K562 (cell line): ENCODE results near the gene TXLNA. TPM values are rescaled to one million over a fixed set of nuclear protein-coding genes. Genes with fewer than 3 reads are reported as not detected.

Experiments used
- ARID2 ChIP-seq: fragments of 450-650 bp; IDR thresholded peaks from 2 replicates; pipeline ENCODE4 v1.6.1; 2017; ENCODE audit warnings: antibody characterized with exemption, mild to moderate bottlenecking
- CBX2 ChIP-seq: fragments of 200-600 bp; sonication (generic); IDR thresholded peaks from one replicate; pipeline ENCODE4 v1.6.1; 2012; ENCODE audit warnings: mild to moderate bottlenecking, low read length, inconsistent platforms; ENCODE audit not compliant: insufficient read depth, poor library complexity, severe bottlenecking
- HNRNPUL1 ChIP-seq: fragments of 200-400 bp; formaldehyde crosslinking; IDR thresholded peaks from 2 replicates; pipeline ENCODE4 v1.6.1; 2017; ENCODE audit warnings: low read length
- KLF10 ChIP-seq: fragments of 250-450 bp; sonication (Bioruptor Pico); IDR thresholded peaks from 2 replicates; pipeline ENCODE4 v1.6.1; 2021; ENCODE audit warnings: matching md5 sums
- RHOXF2B ChIP-seq: fragments of 250-450 bp; sonication (Bioruptor Pico); conservative IDR thresholded peaks from 2 replicates; pipeline ENCODE4 v1.5.1; 2021
- RUNX1 ChIP-seq: sonication (generic); IDR thresholded peaks from 2 replicates; pipeline ENCODE4 v1.6.1; 2016; ENCODE audit warnings: antibody characterized with exemption, low read depth
- ZNF764 ChIP-seq: fragments of 250-450 bp; sonication (Bioruptor Pico); IDR thresholded peaks from 2 replicates; pipeline ENCODE4 v1.4.0; 2020; ENCODE audit warnings: low read depth, mild to moderate bottlenecking, moderate library complexity
- polyA plus RNA-seq, 8 experiments: library from polyadenylated mRNA; depleted of rRNA in 4 of 8; stranded (reverse) in 5 of 8; unstranded in 3 of 8; fragments of >200 nt; fragmentation: Nextera tagmentation in 2 of 8; fragmentation: Illumina TruSeq in 1 of 8; extraction: Ambion mirVana in 2 of 8; extraction: Trizol in 1 of 8; gene quantifications; 2 replicates each; pipeline versions ENCODE4 v1.2.1 to v1.2.3, GENCODE V29; 2011 to 2014; ENCODE audit warnings: inconsistent platforms in 1 of 8, missing spikeins in 1 of 8
- total RNA-seq, 7 experiments: library from RNA; depleted of rRNA in 6 of 7; stranded (reverse); fragments of >200 nt in 6 of 7; fragmentation: Illumina TruSeq in 2 of 7; extraction: Trizol in 2 of 7; gene quantifications; 2 replicates each; pipeline versions ENCODE4 v1.2.1 to v1.2.3, GENCODE V29; 2011 to 2021; ENCODE audit warnings: low replicate concordance in 1 of 7
- TF ChIP-seq, protein P1 (sequence below): fragments of 150-350 bp; conservative IDR thresholded peaks from 2 replicates; pipeline ENCODE4 v1.6.1; 2014; ENCODE audit warnings: low read length
- TF ChIP-seq, protein P2 (sequence below): fragments of 250-450 bp; sonication (Bioruptor Pico); IDR thresholded peaks from 2 replicates; pipeline ENCODE4 v1.5.0; 2021; ENCODE audit warnings: mild to moderate bottlenecking, moderate library complexity
- TF ChIP-seq, protein P3 (sequence below): sonication (generic); formaldehyde crosslinking; IDR thresholded peaks from 2 replicates; pipeline ENCODE4 v1.8.0; 2023; ENCODE audit warnings: mild to moderate bottlenecking, missing genetic modification reagents

The TXLNA gene
- total and polyA plus RNA-seq, 9 of the 15 experiments (the other 6 are each of a cell fraction or from before 2014, with no cell fraction given), result 9.2 to 54.5 (median 39.3) TPM

DNA sequence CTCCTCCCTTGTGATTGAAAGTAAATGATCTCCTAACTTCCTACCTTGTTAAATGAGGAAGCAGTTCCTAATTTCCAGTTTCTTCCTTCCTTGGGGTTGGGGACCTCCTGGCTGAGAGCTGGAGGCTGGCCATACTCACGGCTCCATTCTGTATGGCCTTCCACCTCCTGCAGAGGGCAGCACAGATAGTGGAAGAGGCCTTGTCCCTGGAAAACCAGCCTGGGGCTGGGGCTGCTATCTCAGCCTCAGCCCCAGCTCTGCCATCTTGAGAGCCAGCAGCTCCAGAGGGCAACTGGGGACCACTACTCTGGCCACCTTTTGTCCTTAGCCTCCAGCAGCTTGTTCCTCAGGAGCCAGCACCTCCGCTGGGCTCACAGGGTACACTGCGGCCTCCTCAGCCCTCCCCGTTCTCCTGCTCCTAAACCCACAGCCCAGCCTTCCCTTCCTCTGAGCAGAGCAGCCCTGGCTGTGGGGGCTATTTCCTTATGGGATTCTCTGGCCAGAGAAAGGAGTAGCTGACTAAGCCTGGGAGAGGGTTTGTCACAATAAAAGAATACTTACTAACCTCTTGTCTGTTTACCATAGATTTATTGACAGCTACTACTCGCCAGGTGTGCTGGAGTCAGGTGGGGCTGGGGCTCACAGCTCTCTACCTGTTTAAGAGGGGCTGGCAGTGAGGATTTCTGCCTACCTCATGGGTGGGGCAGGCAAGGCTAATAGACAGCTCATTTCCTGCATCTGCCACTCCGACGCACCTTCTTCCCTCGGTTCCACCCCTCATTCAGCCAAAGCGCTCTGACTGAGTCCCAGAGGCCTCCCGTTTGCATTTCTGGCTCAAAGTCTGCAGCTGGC, 36.4 kb downstream of the TXLNA start (continued):
- TF ChIP-seq, protein P1, sequence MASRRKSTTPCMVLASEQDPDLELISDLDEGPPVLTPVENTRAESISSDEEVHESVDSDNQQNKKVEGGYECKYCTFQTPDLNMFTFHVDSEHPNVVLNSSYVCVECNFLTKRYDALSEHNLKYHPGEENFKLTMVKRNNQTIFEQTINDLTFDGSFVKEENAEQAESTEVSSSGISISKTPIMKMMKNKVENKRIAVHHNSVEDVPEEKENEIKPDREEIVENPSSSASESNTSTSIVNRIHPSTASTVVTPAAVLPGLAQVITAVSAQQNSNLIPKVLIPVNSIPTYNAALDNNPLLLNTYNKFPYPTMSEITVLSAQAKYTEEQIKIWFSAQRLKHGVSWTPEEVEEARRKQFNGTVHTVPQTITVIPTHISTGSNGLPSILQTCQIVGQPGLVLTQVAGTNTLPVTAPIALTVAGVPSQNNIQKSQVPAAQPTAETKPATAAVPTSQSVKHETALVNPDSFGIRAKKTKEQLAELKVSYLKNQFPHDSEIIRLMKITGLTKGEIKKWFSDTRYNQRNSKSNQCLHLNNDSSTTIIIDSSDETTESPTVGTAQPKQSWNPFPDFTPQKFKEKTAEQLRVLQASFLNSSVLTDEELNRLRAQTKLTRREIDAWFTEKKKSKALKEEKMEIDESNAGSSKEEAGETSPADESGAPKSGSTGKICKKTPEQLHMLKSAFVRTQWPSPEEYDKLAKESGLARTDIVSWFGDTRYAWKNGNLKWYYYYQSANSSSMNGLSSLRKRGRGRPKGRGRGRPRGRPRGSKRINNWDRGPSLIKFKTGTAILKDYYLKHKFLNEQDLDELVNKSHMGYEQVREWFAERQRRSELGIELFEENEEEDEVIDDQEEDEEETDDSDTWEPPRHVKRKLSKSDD, result no peak
- no peak for TF ChIP-seq HNRNPUL1
- no peak for TF ChIP-seq ZNF764
- no peak for TF ChIP-seq CBX2
- no peak for TF ChIP-seq RUNX1
- TF ChIP-seq RHOXF2B (CRISPR knock-in tag), result no peak
- TF ChIP-seq KLF10 (CRISPR knock-in tag), result no peak
- TF ChIP-seq, protein P2, sequence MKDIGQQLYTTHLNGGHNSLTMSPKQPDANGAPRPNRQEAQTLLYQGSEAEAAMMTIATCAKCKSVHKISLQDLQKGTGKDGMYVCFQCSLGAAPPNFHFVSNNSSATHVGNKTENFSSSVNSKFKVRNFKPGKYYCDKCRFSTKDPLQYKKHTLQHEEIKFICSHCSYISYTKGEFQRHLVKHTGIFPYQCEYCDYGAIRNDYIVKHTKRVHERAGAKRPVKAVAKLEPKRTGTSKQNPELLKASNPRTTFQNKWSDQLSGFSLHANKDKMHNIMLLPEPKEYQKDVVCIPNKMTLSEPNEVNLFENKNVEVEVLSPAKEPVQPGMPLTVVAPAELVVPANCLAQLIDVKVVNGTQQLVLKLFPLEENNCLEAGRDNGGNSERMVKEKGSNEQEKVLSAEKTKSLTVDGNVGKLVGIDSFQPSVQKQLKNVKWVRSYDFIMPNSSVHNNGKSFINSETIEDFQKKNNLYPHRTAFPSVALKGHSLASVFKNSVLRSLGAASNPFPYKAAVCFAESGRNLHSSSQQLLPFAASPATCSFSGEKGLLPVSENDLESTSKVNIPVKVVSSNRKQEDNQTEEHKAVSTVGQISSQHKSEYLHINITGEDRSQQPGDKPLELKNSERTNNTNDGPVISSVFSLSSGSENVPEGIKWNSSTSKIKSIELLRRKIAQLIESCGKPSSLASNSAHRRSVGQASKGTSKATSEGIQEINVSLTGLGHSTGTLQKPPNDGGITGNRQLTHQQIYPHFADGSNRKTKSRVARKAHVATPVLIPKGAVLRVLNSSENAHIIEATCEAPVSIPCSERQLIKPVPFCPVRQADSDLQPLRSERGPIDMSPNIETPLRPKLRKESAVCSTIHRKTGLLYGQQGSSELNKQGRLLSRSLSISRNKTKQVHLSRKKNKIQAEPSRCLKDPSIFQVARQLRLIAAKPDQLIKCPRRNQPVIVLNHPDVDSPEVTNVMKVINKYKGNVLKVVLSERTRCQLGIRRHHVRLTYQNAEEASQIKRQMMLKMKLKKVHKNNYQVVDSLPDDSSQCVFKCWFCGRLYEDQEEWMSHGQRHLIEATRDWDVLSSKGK (CRISPR knock-in tag), result no peak
- TF ChIP-seq, protein P3, sequence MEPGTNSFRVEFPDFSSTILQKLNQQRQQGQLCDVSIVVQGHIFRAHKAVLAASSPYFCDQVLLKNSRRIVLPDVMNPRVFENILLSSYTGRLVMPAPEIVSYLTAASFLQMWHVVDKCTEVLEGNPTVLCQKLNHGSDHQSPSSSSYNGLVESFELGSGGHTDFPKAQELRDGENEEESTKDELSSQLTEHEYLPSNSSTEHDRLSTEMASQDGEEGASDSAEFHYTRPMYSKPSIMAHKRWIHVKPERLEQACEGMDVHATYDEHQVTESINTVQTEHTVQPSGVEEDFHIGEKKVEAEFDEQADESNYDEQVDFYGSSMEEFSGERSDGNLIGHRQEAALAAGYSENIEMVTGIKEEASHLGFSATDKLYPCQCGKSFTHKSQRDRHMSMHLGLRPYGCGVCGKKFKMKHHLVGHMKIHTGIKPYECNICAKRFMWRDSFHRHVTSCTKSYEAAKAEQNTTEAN (CRISPR knock-in tag), result no peak
- TF ChIP-seq ARID2, result 0 out of 2 replicates have a peak, but pooled peaks have one; percentile 78
